Right renal cortex interstitium (tissue), 3 donors: ENCODE results near the gene PABPN1. TPM values are rescaled to one million over a fixed set of nuclear protein-coding genes. Genes with fewer than 3 reads are reported as not detected.

Experiments
- DNase-seq, 3 donors: peaks; one replicate each; pipeline ENCODE4 v3.0.0-alpha.2; 2013; ENCODE audit warnings: low read depth in 3 of 3, low spot score in 2 of 3
- polyA plus RNA-seq, 3 donors: library from polyadenylated mRNA; unstranded; fragments of 120-200 nt; gene quantifications; one replicate each; pipeline ENCODE4 v1.2.1, GENCODE V29; 2013; ENCODE audit not compliant: insufficient read length in 3 of 3

Gene PABPN1
- polyA plus RNA-seq, 3 donors, result 235 to 262 (median 252) TPM

DNA sequence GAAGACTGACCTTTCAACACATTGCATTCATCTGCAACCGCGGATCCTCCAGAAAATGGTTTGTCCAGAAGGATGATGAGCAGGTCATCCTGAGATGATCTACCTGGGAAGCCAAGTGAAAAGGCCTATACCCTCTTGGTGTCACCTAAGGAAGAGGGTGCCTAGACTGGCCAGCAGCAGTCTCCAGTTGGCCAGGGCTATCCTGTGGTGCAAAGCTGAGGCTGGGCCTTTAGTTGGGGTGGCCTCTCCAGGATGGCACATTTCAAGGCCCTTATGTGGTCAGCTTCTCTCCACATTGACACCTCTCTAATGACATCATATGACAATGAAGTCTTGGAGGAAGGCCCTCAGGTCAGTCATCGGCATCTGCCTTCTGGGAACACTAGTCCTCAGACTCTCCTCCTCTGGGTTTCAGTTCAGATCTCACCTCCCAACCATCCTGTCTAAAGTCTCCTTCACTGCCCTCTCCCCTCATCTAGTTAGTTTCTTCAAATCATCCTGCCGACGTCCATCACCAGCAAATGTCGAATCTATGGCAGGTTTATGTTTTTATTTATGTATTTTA is 34.7 kb downstream of the PABPN1 start:
- DNase-seq, result no peak

DNA sequence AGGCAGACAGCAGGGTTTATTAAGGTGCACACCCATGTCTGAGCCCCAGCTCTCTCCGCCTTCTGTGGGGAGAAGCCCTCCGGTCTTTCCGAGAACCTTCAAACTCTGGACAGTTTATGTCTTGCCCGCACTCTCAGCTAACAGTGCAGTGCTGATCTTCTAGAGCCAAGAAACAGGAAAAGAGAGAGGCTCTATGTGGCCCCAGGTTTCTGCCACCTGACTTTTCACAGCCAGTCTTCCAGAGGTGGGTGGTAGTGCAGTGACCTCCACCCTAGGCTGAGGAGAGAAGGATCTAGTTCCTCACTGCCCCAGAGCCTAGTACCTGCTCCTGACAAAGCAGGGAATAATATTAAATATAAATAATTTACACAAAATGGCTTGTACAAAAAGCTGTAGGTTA is 35.4 kb downstream of the PABPN1 start:
- DNase-seq, result no peak

DNA sequence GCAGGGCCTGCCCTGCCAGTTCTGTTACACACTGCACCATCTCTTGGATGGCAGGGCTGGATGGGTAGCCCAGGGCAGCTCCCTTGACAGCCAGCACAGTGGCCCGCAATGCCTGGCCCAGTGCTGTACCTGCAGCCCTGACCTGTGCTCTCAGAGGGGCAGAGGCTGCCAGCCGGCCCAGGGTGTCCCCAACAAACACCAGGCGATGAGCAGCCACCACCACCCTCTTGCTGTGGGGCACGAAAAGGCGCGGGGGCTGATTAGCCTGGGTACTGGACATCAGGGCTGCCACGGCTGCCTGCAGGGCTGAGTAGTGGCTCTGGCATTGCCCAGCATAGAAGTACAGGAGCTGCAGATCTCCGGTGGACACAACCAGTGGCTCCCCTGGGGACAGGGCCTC is 36.0 kb downstream of the PABPN1 start:
- no peak for DNase-seq

DNA sequence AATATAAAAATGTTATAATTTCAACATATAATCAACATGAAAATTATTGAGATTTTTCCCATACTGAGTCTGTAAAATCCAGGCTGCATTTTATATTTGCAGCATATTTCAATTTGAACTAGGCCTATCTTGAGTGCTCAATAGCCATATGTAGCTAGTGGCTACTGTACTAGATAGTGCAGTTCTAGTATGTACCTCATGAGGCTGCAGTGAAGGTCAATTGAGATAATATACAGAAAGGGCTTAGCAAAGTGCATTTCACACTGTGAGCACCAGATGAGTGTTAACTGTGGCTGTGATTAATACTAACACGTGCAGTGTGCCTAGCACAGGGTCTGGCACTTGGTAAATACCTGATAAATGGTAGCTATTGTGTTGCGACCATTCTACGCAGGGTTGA is 36.8 kb downstream of the PABPN1 start:
- no peak for DNase-seq

DNA sequence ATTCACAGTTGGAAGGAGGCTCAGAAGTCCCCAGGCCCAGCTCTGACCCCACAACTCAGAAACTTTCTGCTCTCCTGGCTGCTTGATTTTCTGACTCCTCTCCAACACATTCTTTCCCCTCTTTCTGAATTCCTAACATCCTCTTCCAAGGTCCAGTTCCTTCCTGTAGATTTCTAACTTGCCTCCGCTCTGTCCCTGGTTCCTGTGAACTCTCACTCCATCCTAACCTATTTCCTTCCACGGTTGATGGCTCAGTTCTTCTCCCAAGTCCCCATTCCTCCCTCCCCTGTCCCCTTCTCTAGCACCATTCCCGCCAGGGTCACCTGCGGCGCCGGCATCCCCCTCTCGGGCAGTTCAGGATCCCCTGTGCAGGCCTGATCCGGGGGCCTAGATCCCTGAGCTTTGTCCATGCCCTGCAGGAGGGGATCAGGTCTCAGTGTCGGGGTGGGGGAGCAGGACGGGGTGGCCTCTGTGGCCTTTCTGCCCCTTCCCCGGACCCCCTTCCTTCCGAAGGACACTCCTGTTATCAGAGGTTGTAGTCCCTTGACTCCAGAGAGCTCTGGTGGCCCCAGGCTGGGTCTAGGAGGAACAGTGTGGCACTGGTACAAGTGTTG is 37.4 kb downstream of the PABPN1 start:
- no peak for DNase-seq

DNA sequence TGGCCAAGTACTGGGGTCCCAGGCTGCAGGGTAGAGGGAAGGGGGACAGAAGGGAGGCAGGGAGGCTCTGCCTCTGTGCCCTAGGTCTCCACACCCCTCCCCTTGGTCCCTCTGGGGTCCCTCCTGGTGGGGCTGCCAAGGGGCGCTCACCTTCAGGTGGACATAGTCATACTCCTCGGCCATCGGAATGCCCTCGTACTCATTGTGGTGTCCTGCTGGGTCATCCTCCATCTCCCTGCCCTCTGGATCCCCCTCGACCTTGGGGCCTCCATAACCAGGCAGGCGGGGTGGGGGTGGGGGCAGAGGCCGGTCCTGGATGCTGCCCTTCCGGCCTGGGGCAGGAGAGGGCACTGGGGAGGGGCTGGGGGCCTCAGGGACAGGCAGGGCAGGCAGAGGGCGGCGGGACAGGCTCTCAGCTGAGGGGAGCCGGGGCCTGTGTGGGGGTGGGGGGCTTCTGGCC is 37.9 kb downstream of the PABPN1 start:
- DNase-seq, result no peak

DNA sequence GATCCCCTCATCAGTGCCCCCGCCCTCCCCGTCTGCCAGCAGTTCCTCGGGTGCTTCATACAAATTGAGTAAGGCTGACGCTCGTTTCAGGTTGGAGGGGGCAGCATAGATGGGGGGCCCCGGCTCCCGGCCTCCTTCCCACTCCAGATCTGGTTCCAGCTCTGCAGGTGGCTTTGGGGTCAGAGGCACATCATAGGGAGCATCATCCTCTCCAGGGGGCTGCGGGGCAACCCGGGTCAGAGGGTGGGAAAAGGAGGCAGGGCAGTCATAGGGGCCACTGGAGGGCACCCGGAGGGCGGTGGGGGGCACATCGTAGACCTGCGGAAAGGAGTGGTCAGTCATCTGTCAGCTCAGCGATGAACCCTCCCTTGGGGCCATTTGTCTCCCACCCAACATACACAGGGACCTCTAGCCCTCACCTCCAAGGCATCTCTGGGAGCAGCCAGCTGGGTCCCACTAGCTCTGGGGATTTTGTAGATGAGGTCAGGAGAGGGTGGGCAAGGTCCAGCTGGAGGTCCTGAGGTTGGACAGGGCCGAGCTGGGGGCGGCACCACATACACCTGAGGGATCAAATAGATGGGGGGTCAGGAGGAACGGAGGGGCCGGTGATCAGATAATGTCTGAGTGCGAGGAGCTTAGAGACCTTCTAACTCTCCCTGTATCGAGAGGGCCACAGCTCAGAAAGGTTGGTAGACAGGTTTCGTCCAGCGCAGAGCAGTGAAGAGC is 38.6 kb downstream of the PABPN1 start:
- DNase-seq, result no peak

DNA sequence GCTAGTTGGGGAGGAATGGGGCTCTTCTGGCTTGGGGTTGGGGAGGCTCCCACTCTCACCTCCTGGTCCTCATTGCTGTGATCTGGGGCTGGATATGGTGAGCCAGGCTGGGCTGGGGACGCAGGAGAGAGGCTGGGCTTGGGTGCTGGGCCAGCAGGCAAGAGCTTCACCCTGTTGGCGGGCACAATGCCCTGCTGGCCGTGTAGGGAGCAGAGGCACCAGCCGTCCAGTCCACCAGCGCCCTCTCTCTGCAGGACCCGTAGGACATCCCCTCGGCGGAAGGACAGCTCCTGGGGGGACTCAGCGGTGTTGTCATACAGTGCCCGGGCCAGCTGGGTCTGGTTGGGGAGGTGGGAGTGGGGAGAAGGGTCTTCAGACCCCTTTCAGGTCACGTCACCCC is 39.2 kb downstream of the PABPN1 start:
- DNase-seq, result no peak

DNA sequence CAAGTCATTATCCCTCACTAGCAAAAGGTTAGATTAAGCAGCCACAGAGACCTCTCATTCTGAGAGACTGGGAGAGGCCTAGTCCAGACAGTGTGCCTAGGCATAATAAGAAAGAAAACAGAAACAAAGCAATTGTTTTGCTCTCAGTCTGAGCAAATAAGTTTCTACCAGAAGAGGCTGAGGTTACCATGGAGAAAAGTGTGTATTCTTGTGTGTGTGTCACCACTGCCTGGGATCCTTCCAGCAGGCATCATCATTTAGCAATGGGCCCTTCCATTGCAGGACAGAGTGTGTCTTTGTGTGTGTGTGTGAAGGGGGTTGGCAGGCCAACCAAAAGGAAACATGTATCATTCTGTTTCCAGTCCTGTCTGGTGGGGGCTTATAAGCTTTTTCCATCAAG is 40.1 kb downstream of the PABPN1 start:
- DNase-seq, result no peak

DNA sequence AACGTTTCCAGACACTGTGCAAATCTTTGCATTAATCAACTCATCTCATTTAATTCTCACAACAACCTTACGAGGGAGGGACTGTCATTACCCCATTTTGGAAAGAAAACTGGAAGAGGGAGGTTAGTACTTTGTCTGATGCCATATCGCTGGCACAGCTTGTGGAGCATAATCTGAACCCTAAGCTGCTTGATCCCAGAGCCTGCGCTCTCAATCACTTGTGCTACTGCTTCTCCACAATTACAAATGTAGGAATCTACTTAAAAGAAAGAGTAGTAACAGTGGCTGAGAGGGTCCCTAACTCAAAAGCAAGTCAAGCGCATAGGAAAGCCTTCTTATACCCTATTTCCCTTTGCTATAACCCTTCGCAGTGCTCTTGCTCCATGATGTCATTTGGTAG is 40.5 kb downstream of the PABPN1 start:
- no peak for DNase-seq

DNA sequence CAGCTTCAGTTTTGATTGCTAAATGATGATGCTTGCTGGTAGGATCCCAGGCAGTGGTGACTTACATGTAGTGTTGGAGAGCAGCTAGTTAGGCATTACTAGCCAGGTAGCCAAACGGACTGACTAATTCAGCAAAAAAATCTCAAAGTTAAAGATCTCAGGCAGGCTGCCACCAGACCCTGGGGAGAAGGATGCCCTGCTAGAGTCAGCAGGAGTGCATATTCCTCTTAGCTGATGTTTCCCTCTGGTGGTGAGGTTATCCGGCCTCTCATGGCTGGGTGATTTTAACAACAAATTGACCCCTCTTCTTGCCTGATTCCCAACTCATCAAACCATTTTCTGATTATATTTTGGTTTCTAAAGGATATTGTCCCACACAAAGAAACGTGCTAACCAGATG is 40.9 kb downstream of the PABPN1 start:
- DNase-seq, result no peak

DNA sequence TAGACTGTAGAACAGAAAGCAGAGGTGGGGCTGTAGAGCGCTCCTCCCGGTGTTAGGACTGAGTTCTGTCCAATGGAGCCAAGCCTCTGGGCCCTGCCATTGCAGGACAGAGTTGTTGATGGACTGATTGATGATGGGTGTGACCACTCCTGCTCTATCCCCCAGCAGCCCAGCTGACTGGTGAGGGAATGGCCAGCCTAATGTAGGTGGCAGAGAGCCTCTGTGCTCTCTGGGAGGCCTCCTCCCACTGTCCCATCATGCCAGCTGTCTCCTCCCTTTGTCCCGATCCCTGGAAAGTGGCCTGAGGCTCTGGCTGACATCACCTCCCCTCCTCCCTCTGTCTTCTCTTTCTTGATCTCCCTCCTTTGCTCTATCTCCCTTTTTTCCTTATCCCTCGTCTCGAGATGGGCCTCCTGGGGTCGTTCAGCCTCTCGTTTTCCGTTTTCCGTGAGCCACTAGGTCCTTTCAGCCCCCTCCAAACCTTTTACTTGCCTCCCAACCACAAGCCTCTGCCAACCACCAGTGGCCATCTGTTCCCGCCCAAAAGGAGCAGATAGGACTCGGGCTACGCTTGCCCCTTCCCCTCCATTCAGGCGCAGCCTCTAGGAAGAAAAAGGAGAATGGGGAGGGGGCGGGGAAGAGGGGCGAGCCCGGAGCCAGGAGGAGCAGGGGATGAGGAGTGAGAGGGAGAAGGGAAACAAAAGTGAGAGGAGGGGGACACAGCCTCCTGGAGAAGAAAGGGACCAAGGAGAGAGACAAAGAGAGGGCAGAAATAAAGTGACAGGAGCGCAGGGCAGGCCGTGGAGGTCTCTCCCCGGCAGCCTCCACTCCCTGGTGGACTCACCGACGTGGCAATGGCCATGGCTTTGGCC is 43.1 kb downstream of the PABPN1 start:
- DNase-seq, result no peak

DNA sequence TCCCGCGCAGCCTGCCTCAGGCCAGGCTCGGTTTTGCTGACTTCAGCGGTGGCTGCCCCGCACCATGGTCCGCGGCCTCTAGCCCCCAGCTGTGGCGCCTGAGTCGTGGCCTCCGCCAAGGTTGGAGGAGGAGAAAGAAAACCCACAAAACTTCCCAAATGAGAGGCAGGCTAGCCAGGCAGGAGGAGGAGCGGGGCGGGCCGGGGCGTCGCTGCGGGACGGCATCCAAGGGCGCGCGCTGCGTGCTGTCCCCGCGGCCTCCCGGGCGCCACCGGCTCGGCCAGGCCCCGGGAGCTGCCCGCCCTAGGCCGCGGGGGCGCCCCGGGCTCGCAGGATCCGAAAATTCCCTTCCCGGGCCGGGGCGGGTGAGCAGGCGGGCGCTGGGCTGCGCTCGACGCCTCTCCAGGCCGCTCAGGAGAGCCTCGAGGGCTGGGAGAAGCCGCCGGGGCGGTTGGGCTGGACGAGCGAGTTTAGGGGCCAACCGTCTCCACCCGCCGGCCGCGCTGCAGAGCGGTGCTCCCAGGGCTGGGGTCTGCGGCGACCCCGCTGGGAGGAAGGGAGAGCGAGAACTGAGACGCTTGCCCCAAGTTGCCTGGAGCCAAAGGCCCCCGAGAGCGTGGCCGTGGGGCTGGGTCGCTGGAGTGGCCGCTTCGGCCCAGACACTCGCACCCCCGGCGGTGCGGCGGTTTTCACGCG is 43.9 kb downstream of the PABPN1 start, which contains the start of gene EFS:
TSS of gene EFS (minus strand) at position 137 of the 696 bp plus-strand sequence. CDS start 147 bp downstream, outside the sequence.
- no peak for DNase-seq

DNA sequence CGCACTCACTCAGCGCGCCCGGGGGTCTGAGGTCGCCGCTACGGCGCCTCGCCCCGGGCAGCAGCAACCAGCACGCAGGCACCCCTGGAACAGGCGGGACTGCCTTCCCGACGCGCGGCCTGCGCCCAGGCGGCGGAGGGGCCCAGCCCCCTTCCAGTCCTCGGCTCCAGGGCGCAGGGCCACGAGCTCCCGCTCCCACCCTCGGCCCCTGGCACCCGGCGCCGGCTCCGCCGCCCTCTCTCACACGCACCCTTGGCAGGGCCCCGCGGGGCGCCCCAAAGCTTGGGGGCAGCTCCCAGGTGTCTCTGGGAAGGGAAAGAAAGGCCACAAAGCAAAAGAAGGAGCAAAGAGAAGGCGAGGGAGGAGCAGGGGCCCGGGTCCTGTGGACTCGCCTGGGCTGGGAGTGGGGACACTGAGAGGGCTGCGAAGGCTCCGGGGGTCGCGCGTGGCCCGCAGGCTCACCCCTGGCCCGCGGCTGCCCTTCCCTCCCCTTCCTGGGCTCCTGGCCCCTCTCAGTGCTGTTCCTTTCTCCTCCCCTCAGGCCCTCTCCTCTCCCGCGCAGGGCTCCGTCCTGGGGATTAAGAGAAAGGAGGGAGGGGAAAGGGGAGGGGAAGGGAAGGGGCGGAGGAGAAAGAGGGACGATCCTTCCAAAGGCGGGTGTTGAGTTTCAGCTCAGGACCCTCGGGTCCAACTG is 44.6 kb downstream of the PABPN1 start:
- peak in 2 of 3 donors; percentile 89 to 91 for DNase-seq

DNA sequence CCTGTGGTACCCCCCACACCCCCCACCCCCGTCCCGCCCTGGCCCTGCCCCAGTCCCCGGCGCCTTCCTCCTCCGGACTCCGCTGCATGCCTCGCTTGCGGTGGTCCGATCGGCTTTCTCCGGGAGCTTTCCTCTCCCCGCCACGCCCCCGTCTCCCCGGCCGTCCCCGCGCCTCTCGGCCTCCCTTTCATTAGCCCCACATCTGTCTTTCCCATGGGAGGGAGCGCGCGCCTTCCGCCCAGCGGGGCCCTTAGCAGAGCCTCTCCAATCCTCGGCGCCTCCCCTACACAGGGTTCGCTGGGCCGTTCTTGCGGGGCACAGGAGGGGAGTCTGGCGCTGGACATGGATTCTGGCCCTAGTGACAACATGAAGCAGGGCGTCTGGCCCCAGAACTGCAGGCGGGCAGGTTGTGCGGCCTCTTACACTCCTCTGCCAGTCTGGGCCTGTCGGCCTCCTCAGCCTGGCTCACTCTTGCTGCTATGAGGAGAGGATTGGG is 45.2 kb downstream of the PABPN1 start:
- peak in 1 of 3 donors; percentile 73 for DNase-seq

DNA sequence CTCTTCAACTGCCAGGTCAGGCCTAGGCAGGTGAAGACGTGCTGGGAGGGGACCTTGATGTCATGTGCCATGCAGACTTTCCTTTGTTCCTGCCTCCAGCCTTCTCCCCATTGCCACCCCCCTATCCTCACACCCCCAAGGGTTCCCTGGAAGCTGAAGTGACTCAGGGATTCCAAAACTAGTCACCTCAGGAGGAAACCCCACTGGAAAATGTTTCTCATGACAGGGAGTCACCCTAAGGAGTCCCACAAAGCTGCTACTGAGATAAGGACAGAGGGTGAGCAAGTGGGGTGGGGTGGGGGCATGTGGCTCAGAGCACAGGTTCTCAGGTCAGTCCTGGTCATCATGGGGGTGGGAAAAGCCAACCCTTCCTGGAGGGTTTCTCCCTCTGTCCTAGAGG is 49.0 kb downstream of the PABPN1 start:
- DNase-seq, result no peak

DNA sequence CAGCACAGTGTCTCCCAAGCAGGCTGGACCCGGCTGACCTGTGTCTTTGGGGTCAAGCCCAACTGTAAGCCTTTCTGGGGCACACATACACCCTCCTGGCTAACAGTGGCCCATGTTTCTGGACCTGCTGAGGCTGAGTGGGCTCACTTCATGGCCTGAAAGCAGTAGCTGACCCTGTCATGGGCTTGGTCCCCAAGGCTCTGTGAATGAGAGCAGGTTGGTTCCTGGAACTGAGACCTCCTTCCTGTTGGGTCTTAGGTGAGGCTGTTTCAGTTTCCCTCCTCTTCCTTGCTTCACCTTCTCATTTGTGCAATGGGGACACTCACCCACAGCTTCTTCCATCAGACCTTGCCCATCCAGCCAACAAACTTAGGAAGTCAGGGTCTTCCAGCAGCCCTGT is 50.6 kb downstream of the PABPN1 start:
- no peak for DNase-seq

DNA sequence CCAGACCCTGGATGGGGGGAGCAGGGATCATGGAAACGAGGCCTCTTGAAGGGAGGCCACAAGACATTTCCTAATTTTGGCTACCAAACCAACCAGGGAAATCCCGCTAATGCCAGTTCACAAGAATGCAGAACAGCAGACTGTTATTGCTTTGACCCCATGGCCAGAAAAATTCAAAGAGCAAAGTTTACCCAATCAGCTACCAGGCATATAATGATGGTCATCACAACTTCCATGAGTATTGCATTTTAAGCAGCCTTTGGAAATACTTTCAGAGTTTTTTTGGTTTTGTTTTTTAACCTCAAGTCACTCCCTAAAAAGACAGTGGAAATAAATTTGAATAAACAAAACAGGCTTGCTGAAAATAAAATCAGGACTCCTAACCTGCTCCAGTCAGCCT is 51.3 kb downstream of the PABPN1 start, which contains the start of gene IL25:
TSS of gene IL25 (plus strand) at position 301 of the 400 bp plus-strand sequence.
- no peak for DNase-seq

DNA sequence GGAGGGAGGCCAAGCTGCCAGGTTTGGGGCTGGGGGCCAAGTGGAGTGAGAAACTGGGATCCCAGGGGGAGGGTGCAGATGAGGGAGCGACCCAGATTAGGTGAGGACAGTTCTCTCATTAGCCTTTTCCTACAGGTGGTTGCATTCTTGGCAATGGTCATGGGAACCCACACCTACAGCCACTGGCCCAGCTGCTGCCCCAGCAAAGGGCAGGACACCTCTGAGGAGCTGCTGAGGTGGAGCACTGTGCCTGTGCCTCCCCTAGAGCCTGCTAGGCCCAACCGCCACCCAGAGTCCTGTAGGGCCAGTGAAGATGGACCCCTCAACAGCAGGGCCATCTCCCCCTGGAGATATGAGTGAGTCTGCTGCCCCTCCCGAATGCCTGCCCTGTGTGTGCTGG is 51.8 kb downstream of the PABPN1 start:
- DNase-seq, result no peak
